DMS 273 (cell line): Measurements from ENCODE around the gene RILPL2.
"Not testable (repeated sequence)": the region's sequence is repeated elsewhere in the genome, so short reads cannot be mapped to it uniquely, and the experiment has no call there.

Experiments
- DNase-seq: peaks from one replicate; lab custom pipeline; 2025; ENCODE audit not compliant: unreplicated experiment; lab: John Stamatoyannopoulos, UW

RILPL2 gene

GRCh38 chr12:123450636-123451035 is 14.2 kb upstream of the RILPL2 start:
- DNase-seq, result no peak

- no peak for DNase-seq
Measured at GRCh38 chr12:123449856-123450255, 13.4 kb upstream of the RILPL2 start.

- no peak for DNase-seq
Measured at GRCh38 chr12:123449249-123449733, 12.8 kb upstream of the RILPL2 start.

GRCh38 chr12:123446333-123446713 is 9.8 kb upstream of the RILPL2 start:
- DNase-seq, result no peak

- DNase-seq, result no peak
Measured at GRCh38 chr12:123445388-123446332, 9.2 kb upstream of the RILPL2 start.

GRCh38 chr12:123444092-123445026 is 7.9 kb upstream of the RILPL2 start:
- peak; percentile 21 for DNase-seq

- DNase-seq, result no peak
Measured at GRCh38 chr12:123442774-123443173, 6.3 kb upstream of the RILPL2 start.

GRCh38 chr12:123441523-123442164 is 5.2 kb upstream of the RILPL2 start:
- DNase-seq, result no peak

GRCh38 chr12:123435636-123436016 is 858 bp downstream of the RILPL2 start:
- no peak for DNase-seq

GRCh38 chr12:123433615-123434014 is 2.9 kb downstream of the RILPL2 start:
- DNase-seq, result no peak

- DNase-seq, result not testable (repeated sequence)
Measured at GRCh38 chr12:123431951-123432817, 4.3 kb downstream of the RILPL2 start.

GRCh38 chr12:123429101-123429500 is 7.4 kb downstream of the RILPL2 start:
- not testable (repeated sequence) for DNase-seq

- DNase-seq, result no peak
Measured at GRCh38 chr12:123428591-123428990, 7.9 kb downstream of the RILPL2 start.

GRCh38 chr12:123427036-123427769 is 9.3 kb downstream of the RILPL2 start:
- DNase-seq, result no peak

GRCh38 chr12:123421314-123421713 is 15.2 kb downstream of the RILPL2 start:
- DNase-seq, result no peak

GRCh38 chr12:123410041-123410412 is 26.5 kb downstream of the RILPL2 start:
- no peak for DNase-seq

- DNase-seq, result not testable (repeated sequence)
Measured at GRCh38 chr12:123409284-123410040, 27.0 kb downstream of the RILPL2 start.

GRCh38 chr12:123408619-123409018 is 27.9 kb downstream of the RILPL2 start:
- not testable (repeated sequence) for DNase-seq

GRCh38 chr12:123407934-123408333 is 28.6 kb downstream of the RILPL2 start:
- not testable (repeated sequence) for DNase-seq
